ENCODE data around the gene CEP131.
A peak's percentile ranks its signal among the peaks of the same experiment; 100 is the strongest.

CEP131 gene

DNA sequence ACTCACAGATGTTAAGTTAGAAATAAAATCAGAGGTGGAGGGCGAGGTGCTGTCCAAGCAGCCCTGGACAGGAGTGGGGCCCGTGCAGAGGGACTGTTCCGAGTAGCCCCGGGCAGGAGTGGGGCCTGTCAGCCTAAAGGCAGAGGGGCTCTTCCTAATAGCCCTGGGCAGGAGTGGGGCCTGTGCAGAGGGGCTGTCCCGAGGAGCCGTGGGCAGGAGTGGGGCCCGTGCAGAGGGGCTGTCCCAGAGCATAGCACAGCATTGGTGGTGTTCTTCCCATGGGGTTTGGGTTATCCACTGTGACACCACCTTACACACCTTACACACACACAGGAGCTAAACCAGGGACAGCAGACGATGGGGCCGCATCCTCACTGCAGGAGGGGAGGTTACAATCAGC, 10.4 kb downstream of the CEP131 start:
- DNase-seq (ENCODE audit: low spot score) = no peak
- TF ChIP-seq, protein P1, sequence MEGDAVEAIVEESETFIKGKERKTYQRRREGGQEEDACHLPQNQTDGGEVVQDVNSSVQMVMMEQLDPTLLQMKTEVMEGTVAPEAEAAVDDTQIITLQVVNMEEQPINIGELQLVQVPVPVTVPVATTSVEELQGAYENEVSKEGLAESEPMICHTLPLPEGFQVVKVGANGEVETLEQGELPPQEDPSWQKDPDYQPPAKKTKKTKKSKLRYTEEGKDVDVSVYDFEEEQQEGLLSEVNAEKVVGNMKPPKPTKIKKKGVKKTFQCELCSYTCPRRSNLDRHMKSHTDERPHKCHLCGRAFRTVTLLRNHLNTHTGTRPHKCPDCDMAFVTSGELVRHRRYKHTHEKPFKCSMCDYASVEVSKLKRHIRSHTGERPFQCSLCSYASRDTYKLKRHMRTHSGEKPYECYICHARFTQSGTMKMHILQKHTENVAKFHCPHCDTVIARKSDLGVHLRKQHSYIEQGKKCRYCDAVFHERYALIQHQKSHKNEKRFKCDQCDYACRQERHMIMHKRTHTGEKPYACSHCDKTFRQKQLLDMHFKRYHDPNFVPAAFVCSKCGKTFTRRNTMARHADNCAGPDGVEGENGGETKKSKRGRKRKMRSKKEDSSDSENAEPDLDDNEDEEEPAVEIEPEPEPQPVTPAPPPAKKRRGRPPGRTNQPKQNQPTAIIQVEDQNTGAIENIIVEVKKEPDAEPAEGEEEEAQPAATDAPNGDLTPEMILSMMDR (conservative IDR thresholded peaks at IDR 0.05; ENCODE audit: low read depth) = no peak
- H3K27ac ChIP-seq = no peak overlapping the region
- POLR2A ChIA-PET (ENCODE audit: low non-redundant PET) = no interaction called here
- CTCF ChIA-PET = interaction anchor here (1.2 kb wide), 1 partner anchor 9 kb away, joined by 3 read pairs; no protein-coding TSS in a partner anchor

DNA sequence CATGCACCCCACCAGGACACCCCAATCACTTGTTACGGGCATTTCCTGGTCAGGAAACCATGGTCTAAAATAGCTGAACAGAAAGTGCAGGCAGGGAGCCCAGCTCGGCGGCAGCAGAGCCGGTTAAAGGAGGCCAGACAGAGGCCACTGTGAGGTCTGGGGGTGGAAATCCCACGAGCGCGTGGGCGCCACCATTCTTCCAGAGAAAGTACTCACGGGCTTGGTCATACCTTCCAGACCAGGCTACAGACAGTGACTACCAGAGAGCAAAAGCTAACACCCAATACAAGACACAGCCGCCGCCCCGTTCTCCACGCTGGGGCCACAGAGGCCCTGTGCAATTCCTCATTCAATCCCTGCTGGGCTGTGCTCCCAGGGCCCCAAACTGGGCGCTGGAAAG, 11.9 kb downstream of the CEP131 start:
- CTCF ChIA-PET = interaction anchor here (0.6 kb wide), 1 partner anchor 658 kb away, joined by 5 read pairs; no protein-coding TSS in a partner anchor
- no peak for DNase-seq (ENCODE audit: low spot score)
- TF ChIP-seq, protein P1 (conservative IDR thresholded peaks at IDR 0.05; ENCODE audit: low read depth) = no peak
- POLR2A ChIA-PET (ENCODE audit: low non-redundant PET) = no interaction called here
- peak overlapping the region; percentile 39 for H3K27ac ChIP-seq

DNA sequence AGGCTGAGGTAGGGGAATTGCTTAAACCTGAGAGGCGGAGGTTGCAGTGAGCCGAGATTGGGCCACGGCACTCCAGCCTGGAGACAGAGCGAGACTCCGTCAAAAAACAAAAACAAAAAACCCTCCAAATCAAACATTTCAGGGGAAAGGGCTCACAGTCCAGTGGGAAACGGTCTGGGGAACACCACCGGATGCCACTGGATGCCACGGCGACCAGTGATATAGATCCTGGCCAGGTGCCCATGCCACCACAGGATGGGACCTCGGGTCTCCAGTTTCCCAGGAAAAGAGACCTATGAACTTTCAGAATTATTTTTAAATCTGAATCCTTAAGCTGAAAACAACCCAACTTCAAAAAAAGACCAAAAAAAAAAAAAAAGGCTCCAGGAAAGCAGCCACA, 12.3 kb downstream of the CEP131 start:
- no peak for DNase-seq (ENCODE audit: low spot score)
- TF ChIP-seq, protein P1 (conservative IDR thresholded peaks at IDR 0.05; ENCODE audit: low read depth) = no peak
- POLR2A ChIA-PET (ENCODE audit: low non-redundant PET) = no interaction called here
- no peak overlapping the region; the same call in 1 of the 2 replicates for H3K27ac ChIP-seq
- CTCF ChIA-PET = interaction anchor here (0.6 kb wide), 1 partner anchor 657 kb away, joined by 5 read pairs; no protein-coding TSS in a partner anchor

DNA sequence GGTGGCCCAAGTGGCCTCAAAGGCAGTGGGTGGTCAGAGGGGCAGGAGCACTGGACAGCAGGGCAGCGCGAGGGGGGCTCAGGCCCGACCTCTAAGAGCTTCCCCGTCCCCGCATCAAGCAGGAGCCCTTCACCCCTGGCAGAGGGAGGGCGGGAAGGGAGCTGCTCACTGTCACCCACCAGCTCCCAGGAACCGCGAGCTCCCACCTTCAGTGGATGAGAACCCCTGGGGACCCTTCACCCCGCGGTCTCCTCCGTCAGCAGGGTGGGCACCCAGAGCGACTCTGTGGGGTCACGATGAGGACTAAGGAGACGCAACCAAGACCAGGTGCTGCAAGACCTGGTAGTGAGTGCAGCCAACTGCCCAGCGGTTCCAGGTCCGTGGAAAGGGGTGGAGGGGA, 13.6 kb downstream of the CEP131 start:
- peak overlapping the region; percentile 40; the same call in 1 of the 2 replicates for H3K27ac ChIP-seq
- DNase-seq (ENCODE audit: low spot score) = no peak
- TF ChIP-seq, protein P1 (conservative IDR thresholded peaks at IDR 0.05; ENCODE audit: low read depth) = no peak
- ChIA-PET CTCF (no interaction called here), POLR2A (ENCODE audit: low non-redundant PET) (no interaction called here)

DNA sequence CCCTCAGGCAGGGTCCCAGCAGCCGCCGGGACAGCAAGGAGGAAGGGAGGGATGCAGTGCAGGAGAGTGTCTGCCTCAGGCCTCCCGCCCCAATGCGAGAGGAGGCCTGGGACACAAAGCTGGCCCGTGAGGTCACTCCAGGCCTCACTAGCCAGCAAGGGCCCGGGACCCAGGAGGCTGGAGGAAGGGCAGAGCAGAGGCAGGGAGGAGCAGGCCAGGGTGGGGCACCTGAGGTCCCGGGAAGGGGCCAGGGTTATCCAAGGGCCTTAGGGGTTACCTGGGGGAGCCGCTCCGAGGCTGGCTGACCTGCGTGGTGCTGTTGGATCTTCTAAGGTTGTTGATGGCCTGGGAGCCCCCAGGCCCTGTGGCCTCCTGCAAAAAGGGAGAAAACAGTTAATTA, 14.1 kb downstream of the CEP131 start:
- CTCF ChIA-PET = no interaction called here
- POLR2A ChIA-PET (ENCODE audit: low non-redundant PET) = no interaction called here
- H3K27ac ChIP-seq = peak overlapping the region; percentile 40; the same call in 1 of the 2 replicates
- no peak for DNase-seq (ENCODE audit: low spot score)
- TF ChIP-seq, protein P1 (conservative IDR thresholded peaks at IDR 0.05; ENCODE audit: low read depth) = no peak

DNA sequence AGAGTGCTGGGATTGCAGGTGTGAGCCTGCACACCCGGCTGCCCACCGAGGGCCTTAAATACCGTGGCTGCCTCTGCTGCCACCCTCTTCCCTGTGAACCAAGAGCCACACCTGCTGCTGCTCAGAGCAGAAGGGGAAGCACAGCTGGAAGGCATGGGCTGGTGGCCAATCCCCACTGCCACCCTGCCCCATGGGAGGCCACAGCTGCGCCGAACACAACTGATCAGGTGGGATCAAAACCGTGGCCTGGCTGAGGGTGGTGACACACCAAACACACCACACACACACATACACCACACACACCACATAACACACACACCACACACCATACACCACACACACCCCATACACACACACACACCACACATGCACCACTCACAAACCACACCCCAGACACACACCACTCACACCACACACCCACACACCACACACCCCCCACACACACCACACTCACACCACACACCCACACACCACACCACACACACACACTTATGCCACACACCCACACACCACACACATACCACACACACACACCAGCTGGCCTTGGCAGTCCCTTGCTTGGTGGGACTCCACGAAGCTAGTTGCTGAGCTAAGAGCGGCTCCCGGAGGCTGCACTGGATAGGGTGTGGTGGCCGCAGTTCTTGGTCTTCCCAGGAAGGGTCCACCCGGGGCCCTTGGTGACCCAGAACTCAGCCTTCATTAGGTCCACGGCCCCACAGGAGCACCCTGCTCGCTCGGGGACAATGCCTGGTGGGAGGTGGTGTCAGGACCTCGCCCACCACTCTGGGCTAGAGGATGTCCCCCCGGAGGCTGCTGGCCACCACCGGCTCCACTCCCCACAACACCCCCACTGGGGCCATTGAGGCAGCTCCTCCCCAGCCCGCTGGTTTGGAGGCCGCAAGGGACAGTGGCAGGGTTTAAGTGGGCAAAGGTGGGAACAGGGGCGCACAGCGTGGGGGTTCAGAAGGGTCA, 14.9 kb downstream of the CEP131 start:
- POLR2A ChIA-PET (ENCODE audit: low non-redundant PET) = no interaction called here

More for the DNA sequence above, 14.9 kb downstream of the CEP131 start:
- CTCF ChIA-PET = interaction anchor here (0.5 to 0.6 kb wide), 3 partner anchors 82 to 252 kb away, joined by 3 read pairs; no protein-coding TSS in a partner anchor
- no peak for DNase-seq (ENCODE audit: low spot score)
- H3K27ac ChIP-seq = peak overlapping the region; percentile 40
- TF ChIP-seq, protein P1 (conservative IDR thresholded peaks at IDR 0.05; ENCODE audit: low read depth) = no peak
